LoVo (cell line): ENCODE results near the gene ZNF385D.
"Not testable (repeated sequence)": the region's sequence is repeated elsewhere in the genome, so short reads cannot be mapped to it uniquely, and the experiment has no call there.

Source experiments
- DNase-seq: peaks from one replicate; pipeline ENCODE4 v3.0.0-alpha.2; 2016; ENCODE audit warnings: low spot score

Gene ZNF385D

GRCh38 chr3:21446027-21446426, 305.0 kb downstream of the ZNF385D start:
- DNase-seq, result no peak

DNA sequence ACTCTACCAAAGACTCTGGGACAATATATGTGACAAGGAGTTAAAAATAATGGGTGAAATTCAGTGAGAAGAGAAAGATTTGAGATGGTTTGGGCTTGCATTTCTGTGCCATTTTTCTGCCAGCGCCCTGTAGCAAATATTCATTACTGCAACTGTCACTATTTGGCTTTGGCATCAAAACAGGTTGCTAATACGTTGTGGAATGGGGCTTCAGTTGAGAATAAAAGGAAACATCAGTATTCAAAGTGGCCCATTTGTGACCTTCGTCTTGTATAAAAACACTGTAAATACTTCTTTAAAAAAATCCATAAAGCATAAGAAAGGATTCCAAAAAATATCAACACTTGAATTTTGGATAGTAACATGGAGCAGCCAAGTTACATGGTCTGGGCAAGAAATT, 309.2 kb downstream of the ZNF385D start:
- DNase-seq, result no peak

DNA sequence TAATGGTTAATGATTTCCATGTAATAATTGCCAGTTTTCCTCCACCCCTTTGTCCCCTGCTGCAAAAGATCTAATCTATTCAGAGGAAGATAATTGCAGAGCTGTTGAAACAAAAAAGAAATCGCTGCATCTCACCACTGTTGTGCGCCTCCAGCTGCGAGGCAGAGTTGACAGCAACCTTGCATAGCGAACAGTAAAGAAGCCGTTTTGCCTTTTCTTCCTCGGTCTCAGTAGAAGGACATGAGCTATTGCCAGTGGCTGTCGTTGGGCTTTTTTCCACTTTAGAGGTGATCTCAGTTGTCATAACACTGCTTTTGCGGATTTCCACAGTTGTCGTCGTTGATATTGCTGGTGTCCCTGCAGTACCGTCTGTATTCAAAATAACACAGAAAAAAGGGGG, 314.2 kb downstream of the ZNF385D start:
- no peak for DNase-seq

DNA sequence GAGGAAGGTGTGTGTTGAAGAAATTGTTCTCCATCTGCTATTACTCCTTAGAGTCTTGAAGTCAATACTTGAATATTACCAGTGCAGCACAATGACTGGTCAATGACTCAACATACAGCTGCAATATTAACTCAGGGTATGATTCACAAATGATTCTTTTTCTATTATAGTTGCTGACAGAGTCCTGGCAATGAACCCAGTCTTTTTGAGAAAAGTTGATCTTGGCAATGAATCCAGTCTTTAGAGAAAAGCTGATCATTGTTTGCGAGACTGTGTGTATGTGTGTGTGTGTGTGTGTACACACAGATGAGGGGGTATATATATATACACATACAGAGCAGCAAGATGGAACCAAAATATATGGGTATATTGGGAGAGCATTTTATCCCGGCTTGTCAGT, 315.1 kb downstream of the ZNF385D start:
- DNase-seq, result no peak

DNA sequence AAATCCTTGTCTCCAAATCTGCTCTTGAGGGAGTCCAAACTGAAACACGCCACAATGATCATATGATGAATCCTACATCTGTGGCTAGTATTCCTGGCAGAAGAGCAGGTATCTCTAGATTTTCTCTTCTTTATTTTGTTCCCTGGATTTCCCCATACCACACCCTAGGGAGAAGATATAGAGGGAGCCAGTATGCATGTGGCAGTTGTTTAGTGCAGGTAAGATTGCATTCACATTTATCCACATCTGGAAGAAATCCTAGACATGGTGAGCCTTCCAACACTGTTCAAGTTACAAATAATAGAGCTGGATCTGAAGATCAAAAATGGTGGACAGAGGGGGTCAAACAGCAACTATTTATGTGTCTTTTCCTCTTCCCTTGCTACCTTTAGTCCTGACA, 316.7 kb downstream of the ZNF385D start:
- no peak for DNase-seq

DNA sequence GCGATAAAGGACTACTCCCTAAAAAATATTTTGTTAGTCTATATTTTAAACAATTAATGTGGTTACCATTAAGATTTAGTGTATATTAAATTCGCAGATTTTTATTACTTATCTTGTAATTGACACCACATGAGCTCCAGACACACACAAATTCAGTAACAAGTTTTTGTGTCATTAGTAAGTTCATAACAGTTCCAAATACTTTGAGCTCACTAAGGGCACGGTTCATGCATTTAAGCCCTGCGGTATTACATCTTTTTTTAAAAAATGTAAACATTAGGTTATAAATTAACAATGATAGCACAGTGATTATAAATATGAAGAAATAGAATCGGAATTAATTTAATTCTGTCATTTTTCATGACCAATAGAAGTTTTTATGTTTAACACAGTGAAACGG, 317.3 kb downstream of the ZNF385D start:
- no peak for DNase-seq

GRCh38 chr3:21426920-21427319, 324.1 kb downstream of the ZNF385D start:
- no peak for DNase-seq

DNA sequence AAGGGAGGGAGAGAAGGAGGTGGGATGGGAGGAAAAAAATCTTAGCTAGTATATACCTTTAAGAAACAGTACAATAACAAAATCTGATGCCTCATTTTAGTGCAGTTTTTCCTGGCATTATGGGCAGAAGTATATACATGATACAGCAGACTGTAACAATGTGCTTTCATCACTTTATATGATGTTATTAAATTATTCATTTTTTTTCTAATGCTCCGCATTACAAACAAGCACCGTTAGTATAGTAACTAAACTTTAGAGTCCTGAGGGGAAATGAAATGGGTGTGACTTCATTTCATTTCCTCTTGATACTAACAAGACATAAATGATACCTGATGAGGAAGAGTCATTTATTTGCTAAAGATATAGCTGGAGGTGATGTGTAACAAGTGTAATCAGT, 325.3 kb downstream of the ZNF385D start:
- no peak for DNase-seq

DNA sequence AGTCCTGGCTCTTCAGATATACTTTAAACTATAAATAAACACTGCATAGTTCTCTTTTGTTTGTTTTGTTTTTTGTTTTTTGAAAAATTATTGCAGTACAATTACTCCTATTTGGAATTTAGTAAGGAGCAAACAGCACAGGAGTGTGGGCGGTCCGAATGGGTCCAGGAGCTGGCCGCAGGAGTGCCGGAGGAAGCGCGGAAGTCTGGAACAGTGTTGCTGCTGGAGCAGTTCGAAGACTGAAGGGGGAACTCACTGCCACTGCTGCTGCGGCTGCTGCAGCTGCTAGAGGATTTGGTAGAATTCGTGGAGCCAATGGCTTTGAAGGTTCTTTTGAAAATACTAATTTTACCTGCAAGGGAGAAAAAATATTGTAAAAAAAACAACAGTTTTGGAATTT, 329.9 kb downstream of the ZNF385D start:
- DNase-seq, result no peak

GRCh38 chr3:21417991-21418390, 333.0 kb downstream of the ZNF385D start:
- DNase-seq, result no peak

- no peak for DNase-seq
Measured at GRCh38 chr3:21414506-21414905, 336.5 kb downstream of the ZNF385D start.

DNA sequence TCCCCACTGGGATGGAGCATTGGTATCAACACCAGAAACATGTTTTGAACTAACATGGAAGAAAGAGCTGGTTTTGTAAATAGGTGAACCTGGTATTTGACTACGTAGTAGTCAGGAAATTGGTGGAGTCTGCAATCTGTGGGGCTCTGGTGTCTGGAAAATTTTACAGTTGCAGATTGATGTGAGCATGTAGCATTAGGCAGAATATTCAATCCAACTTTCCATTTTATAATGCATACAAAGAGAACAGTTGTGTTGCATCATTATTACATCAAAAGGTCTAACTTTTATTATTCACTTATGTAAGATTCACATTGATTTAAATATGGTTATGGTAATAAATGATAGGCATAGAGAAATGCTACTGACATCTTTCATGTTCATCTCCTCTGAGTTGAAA, 340.0 kb downstream of the ZNF385D start:
- DNase-seq, result no peak

GRCh38 chr3:21409401-21409800, 341.6 kb downstream of the ZNF385D start:
- no peak for DNase-seq

- DNase-seq, result no peak
Measured at GRCh38 chr3:21407743-21408142, 343.3 kb downstream of the ZNF385D start.

- no peak for DNase-seq
Measured at GRCh38 chr3:21405671-21406667, 345.0 kb downstream of the ZNF385D start.

DNA sequence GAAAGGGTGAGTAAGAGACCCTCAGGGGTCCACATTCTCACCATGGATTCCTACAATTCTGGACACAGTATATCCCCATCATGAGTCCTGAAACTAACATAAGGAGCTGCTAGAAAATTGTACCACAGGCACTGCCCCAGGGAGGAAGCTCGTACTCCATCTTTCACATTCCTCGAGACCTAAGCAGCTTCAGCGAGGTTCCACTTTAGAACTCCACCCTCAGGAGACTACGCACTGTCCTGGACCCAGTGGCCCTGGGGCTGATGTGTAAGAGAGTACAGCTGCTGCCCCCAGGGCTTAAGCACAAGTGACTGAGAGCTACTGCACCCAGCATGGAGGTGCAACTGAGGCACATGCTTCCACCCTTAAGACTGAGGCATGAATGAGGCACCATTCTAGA, 352.5 kb downstream of the ZNF385D start:
- DNase-seq, result no peak

DNA sequence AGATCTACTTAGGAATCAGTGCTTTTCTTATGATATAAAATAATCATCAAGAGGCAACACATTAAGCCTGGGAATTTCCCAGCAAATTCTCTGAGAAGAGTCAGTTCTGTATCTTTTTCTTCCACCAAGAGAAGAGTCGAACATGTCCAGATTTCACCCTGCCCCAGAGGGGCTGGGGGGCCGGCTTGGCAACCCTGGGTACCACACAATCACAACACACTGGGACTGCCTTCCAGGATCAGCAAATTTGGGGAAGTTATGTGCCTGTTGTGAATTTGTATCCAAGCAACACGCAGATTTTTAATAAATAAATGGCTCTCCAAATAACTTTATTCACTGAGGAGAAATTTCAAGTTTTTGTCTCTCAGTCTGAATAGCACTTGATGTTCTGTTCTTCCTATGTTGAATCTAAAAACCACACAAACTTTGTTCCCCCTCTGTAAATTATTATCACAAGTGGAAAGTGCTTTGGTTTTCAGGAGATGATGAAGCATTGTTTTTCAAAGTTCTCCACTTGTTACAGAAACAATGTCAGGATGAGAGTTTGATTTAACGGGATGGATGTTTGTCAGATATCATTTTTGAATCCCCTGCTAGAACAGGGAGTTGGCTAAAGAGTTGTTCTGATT, 357.2 kb downstream of the ZNF385D start:
- DNase-seq, result no peak

- no peak for DNase-seq
Measured at GRCh38 chr3:21392526-21392925, 358.5 kb downstream of the ZNF385D start.

GRCh38 chr3:21390856-21391255, 360.2 kb downstream of the ZNF385D start:
- DNase-seq, result no peak

- no peak for DNase-seq
Measured at GRCh38 chr3:21390136-21390535, 360.9 kb downstream of the ZNF385D start.

- not testable (repeated sequence) for DNase-seq
Measured at GRCh38 chr3:21387142-21387826, 363.7 kb downstream of the ZNF385D start.

DNA sequence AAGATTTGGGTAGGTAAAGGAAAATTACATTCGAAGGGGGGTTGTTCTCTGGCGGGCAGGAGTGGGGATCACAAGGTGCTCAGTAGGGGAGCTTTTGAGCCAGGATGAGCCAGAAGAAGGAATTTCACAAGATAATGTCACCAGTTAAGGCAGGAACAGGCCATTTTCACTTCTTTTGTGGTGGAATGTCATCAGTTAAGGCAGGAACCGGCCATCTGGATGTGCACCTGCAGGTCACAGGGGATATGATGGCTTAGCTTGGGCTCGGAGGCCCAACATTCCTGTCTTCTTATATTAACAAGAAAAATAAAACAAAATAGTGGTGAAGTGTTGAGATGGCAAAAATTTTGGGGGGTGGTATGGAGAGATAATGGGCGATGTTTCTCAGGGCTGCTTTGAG, 373.0 kb downstream of the ZNF385D start:
- not testable (repeated sequence) for DNase-seq
